ENCODE data around the gene TFDP2. TPM values are rescaled to one million over a fixed set of nuclear protein-coding genes. Genes with fewer than 3 reads are reported as not detected.

Gene TFDP2
- total RNA-seq, 6 donors from 2014 or later, result 25.1 to 48.5 (median 30.8) TPM

DNA sequence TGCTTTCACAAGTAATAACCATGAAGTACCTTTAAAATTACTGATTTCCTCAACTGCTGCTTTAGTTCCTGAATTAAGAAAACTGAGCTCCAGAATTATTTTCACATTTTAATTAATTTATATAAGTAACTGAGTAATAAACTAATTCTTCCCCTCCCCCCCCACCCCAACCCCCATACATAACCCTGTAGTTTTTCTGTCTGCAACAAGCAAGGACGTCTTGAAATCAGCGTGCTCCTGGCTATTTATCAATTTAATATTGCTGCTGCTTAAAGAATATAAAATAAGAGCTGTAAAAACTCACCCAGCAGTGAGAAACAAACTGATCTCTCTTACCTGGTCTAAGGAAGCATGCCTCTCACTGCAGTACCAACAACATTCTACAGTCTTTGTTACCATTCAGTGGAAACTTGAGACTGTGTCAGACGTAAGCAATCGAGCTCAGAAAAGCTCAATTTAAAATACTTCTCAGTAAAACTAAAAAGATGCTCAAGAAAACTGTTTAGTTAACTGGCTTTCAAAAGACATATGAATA, 121.0 kb downstream of the TFDP2 start:
- no peak for DNase-seq
- WGBS, 2 donors, result 6 to 7% methylated on average over 4 of the region's 4 CpGs
- Histone ChIP-seq H3K27ac (peak overlapping the region in 2 of 4 donors; percentile 42 to 46), H3K4me1 (peaks cover 7 to 24% (median 18%) of the 10 kb centered on the region in 4 donors), H3K36me3 (no peaks in the 10 kb centered on the region), H3K27me3 (no peaks in the 10 kb centered on the region), H3K9me3 (no peaks in the 10 kb centered on the region), H3K4me3 (peak overlapping the region; percentile 4 to 58 (median 46))
- ATAC-seq (ENCODE audit: low FRiP score in 2 of 2), result peak; percentile 90 to 91
- TF ChIP-seq POLR2AphosphoS5 (IDR thresholded peaks at IDR 0.05) (no peak), POLR2A (IDR thresholded peaks at IDR 0.05) (peak in 1 of 4 donors; percentile 17)
- TF ChIP-seq, protein P1, sequence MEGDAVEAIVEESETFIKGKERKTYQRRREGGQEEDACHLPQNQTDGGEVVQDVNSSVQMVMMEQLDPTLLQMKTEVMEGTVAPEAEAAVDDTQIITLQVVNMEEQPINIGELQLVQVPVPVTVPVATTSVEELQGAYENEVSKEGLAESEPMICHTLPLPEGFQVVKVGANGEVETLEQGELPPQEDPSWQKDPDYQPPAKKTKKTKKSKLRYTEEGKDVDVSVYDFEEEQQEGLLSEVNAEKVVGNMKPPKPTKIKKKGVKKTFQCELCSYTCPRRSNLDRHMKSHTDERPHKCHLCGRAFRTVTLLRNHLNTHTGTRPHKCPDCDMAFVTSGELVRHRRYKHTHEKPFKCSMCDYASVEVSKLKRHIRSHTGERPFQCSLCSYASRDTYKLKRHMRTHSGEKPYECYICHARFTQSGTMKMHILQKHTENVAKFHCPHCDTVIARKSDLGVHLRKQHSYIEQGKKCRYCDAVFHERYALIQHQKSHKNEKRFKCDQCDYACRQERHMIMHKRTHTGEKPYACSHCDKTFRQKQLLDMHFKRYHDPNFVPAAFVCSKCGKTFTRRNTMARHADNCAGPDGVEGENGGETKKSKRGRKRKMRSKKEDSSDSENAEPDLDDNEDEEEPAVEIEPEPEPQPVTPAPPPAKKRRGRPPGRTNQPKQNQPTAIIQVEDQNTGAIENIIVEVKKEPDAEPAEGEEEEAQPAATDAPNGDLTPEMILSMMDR (IDR thresholded peaks at IDR 0.05), result peak in 1 of 6 experiments; percentile 29

DNA sequence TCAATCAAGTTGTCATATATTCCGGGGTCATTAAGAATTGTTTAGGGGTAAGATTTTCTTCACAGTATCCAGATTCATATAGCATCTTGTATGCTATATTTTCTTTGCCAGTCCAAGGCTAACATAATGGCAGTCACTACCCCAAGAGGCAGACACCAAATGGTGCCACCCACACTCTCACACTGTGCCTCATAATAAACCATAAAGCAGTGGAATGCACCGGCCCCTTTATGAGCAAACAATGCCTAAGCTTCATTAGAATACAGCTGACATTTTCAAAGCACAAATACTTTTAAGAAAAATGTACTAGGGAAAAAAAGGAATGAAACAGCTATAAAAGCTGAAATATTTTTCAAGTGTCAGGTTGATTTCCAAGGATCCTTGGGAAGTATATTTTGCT, 121.6 kb downstream of the TFDP2 start:
- peak overlapping the region; percentile 11 to 42 (median 35) for H3K27ac ChIP-seq
- peaks cover 7 to 24% (median 18%) of the 10 kb centered on the region in 4 donors for H3K4me1 ChIP-seq
- no peak for TF ChIP-seq EP300 (IDR thresholded peaks at IDR 0.05)
- TF ChIP-seq POLR2AphosphoS5 (IDR thresholded peaks at IDR 0.05), result no peak
- no peak for TF ChIP-seq POLR2A (IDR thresholded peaks at IDR 0.05)
- TF ChIP-seq, protein P1 (IDR thresholded peaks at IDR 0.05), result no peak
- no peaks in the 10 kb centered on the region for H3K9me3 ChIP-seq
- peak overlapping the region; percentile 4 to 58 (median 46) for H3K4me3 ChIP-seq
- DNase-seq, result peak in 1 of 2 donors; percentile 44
- H3K27me3 ChIP-seq, result no peaks in the 10 kb centered on the region
- ATAC-seq (ENCODE audit: low FRiP score in 2 of 2), result peak; percentile 76 to 82
- H3K36me3 ChIP-seq, result no peaks in the 10 kb centered on the region
- 2 to 7% methylated on average over 2 of the region's 2 CpGs for WGBS, 2 donors

DNA sequence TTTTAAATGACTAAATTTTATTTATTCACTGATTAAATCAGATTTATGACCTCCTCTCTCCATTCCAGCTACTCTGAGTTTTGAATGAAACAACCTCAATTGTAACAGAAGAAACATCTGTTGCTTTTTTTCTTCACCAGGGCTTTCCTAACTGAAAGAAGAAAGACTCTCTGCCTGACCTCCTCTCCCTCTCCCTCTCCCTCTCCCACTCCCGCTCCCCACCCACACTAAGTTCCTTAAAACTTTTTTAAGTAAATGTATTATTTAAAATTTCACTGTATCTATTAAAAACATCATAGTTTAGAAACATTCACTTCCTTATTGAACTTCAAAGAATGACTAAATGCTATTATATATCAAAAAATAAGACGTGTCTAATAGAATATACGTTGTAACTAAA, 122.0 kb downstream of the TFDP2 start:
- Histone ChIP-seq H3K9me3 (no peaks in the 10 kb centered on the region), H3K4me1 (peaks cover 7 to 28% (median 22%) of the 10 kb centered on the region in 4 donors), H3K4me3 (peak overlapping the region in 3 of 4 donors; percentile 38 to 58 (median 54)), H3K27me3 (no peaks in the 10 kb centered on the region), H3K36me3 (no peaks in the 10 kb centered on the region), H3K27ac (peak overlapping the region; percentile 11 to 42 (median 35))
- ATAC-seq (ENCODE audit: low FRiP score in 2 of 2) (no peak), DNase-seq (no peak)
- no peak for TF ChIP-seq POLR2AphosphoS5 (IDR thresholded peaks at IDR 0.05)
- TF ChIP-seq, protein P1 (IDR thresholded peaks at IDR 0.05), result no peak
- TF ChIP-seq POLR2A (IDR thresholded peaks at IDR 0.05), result no peak
- no peak for TF ChIP-seq EP300 (IDR thresholded peaks at IDR 0.05)
- WGBS, 2 donors, result 3 to 13% methylated on average over 3 of the region's 3 CpGs

DNA sequence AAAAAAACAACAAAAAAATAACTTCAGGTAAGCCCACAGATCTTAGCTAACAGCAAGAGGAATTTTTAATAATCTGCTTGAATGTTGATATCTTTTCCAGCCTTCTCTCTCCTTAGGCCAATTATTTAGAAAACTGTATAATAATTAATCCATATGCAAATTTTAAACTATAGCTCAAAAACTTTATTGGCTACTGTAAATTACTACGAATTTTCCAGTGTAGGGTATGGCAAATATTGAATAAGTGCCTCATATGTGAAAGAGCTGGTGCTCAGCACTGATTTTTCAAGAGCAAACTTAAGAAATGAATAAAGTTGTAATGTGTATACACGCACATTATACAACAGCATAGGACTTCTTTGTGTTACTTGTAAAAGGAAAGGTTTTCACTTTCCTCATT, 123.0 kb downstream of the TFDP2 start:
- DNase-seq (no peak), ATAC-seq (ENCODE audit: low FRiP score in 2 of 2) (no peak)
- Histone ChIP-seq H3K36me3 (no peaks in the 10 kb centered on the region), H3K4me1 (peaks cover 7 to 37% (median 30%) of the 10 kb centered on the region in 4 donors), H3K4me3 (no peak overlapping the region), H3K27ac (no peak overlapping the region), H3K9me3 (no peaks in the 10 kb centered on the region), H3K27me3 (no peaks in the 10 kb centered on the region)
- no peak for TF ChIP-seq POLR2AphosphoS5 (IDR thresholded peaks at IDR 0.05)
- 75 to 84% methylated on average over 2 of the region's 2 CpGs for WGBS, 2 donors

DNA sequence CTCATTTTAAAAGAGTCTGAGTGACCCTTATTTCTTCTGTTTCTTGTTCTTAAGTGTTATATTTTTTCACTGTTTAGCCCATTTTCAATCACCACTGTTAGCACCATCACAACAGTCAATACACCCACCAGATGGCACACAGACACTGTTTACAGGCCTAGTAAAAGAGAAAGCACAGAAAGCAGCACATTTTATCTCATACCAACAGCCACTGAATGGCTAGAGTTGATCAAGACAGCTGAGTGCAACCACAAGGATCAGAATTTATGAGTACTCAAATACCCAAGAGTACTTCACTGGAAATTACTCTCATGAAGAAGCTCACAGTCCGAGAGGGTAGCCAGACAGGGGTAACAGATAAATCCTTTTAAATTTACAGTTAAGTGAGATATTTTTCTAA, 127.0 kb downstream of the TFDP2 start:
- WGBS, 2 donors, result 59 to 76% methylated on average over 1 of the region's 1 CpG
- no peak overlapping the region for H3K27ac ChIP-seq
- ATAC-seq (ENCODE audit: low FRiP score in 2 of 2) (no peak), DNase-seq (no peak)
- H3K36me3 ChIP-seq, result no peaks in the 10 kb centered on the region
- H3K4me1 ChIP-seq, result peaks cover 16 to 32% (median 24%) of the 10 kb centered on the region in 4 donors
- H3K4me3 ChIP-seq, result no peak overlapping the region
- no peak for TF ChIP-seq POLR2AphosphoS5 (IDR thresholded peaks at IDR 0.05)
- TF ChIP-seq, protein P1 (IDR thresholded peaks at IDR 0.05), result peak in 2 of 6 experiments; percentile 26 to 31
- H3K9me3 ChIP-seq, result no peaks in the 10 kb centered on the region
- H3K27me3 ChIP-seq, result no peaks in the 10 kb centered on the region
